GM12864 (cell line): ENCODE data around the gene CD22.

Experiments
- DNase-seq: peaks from one replicate; pipeline ENCODE4 v3.0.0-alpha.2; 2011; ENCODE audit warnings: low read depth
- H3K4me3 ChIP-seq: 2 replicates; pipeline ENCODE4 v1.5.1; 2011; ENCODE audit warnings: mild to moderate bottlenecking, low read depth, low read length, control low read depth
- TF ChIP-seq, protein P1 (sequence below): IDR thresholded peaks from 2 replicates; pipeline ENCODE4 v1.5.1; 2011; ENCODE audit warnings: low read depth, mild to moderate bottlenecking, moderate library complexity, low read length, control low read depth, inconsistent platforms; ENCODE audit errors: missing control alignments

The CD22 gene

DNA sequence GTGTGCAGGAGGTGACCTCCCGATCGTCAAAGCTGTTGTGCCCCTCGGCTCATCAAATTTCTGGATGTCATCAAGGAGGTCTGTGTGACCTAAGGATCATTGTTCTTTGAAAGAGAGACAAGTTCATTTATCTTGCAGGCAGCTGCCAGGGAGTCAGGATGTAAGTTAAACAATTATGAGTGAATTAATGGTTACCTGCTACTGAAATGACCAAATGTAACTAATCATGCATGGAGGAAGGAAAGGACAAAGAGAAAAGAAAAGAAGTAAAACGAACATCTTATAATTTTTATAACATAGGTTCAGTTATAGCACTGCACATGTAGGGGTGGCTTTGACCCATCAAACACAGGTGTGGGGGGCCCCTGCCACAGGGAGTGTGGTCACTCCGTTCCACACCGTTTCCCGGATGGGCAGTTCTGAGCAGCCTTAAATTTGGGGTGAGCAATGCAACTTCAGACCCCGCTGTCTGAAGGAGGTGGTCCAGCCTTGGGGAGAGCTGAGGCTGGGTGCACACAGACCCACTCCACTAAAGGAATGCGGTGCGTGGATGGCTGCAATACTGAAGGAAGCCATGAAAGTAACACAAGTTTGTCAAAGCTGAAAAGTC is 5.3 kb downstream of the CD22 start:
- DNase-seq: no peak
- TF ChIP-seq, protein P1, sequence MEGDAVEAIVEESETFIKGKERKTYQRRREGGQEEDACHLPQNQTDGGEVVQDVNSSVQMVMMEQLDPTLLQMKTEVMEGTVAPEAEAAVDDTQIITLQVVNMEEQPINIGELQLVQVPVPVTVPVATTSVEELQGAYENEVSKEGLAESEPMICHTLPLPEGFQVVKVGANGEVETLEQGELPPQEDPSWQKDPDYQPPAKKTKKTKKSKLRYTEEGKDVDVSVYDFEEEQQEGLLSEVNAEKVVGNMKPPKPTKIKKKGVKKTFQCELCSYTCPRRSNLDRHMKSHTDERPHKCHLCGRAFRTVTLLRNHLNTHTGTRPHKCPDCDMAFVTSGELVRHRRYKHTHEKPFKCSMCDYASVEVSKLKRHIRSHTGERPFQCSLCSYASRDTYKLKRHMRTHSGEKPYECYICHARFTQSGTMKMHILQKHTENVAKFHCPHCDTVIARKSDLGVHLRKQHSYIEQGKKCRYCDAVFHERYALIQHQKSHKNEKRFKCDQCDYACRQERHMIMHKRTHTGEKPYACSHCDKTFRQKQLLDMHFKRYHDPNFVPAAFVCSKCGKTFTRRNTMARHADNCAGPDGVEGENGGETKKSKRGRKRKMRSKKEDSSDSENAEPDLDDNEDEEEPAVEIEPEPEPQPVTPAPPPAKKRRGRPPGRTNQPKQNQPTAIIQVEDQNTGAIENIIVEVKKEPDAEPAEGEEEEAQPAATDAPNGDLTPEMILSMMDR: no peak
- peak overlapping the region; percentile 87 for H3K4me3 ChIP-seq

DNA sequence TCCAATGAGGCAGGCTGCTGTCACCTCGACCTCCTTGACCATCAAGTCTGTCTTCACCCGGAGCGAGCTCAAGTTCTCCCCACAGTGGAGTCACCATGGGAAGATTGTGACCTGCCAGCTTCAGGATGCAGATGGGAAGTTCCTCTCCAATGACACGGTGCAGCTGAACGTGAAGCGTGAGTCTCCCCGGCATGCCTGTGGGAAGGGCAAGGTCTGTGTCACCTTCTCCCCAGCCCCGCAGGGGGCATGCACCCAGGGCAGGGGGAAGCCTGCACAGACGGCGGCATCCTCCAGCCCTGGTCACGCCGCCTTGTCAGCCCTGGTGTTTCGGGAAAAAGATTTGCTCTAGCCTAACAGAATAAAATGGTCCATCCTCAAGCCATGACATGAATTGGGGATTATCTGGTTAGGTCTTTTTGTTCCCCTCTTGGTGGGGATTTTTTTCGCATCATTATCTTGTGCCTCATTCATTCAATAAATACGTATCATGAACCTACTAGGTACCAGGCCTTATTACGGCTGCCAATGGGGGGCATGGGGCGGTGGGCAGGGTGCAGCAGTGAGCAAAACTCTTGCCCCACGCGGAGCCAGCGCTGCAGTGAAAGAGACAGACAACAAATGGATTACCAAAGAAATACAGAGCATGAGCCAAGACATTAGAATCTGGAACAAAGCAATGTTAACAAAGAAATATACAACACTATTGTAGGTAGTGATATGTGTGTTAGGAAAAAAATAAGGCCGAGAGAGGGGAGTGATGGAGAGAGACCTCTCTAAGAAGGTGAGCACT is 7.4 kb downstream of the CD22 start:
- TF ChIP-seq, protein P1: no peak
- peak overlapping the region; percentile 11; the same call in 1 of the 2 replicates for H3K4me3 ChIP-seq
- no peak for DNase-seq

DNA sequence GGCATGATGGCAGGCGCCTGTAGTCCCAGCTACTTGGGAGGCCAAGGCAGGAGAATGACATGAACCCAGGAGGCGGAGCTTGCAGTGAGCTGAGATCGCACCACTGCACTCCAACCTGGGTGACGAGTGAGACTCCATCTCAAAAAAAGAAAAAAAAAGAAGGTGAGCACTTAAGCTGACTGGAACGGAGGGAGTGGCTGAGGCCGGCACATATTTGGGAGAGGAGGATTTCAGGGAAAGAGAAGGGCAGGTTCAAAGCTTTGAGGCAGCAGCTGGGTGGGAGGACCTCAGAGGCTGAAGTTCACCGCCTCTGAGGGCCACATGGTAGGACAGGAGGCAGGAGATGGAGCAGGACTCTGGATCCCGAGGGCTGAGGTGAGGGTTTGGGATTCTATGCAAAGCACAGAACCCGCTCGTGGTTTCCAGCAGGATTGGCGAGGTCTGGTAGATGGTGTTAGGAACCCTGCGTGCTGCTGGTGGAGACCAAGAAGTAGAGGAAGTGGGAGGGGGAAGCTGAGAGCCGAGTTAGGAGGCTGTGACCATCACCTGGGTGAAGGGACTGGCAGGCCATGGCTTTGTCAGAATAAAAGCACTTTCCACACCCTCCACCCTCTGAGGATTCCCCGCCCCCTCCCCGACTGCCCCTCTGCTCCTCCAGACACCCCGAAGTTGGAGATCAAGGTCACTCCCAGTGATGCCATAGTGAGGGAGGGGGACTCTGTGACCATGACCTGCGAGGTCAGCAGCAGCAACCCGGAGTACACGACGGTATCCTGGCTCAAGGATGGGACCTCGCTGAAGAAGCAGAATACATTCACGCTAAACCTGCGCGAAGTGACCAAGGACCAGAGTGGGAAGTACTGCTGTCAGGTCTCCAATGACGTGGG is 8.4 kb downstream of the CD22 start:
- DNase-seq: no peak
- H3K4me3 ChIP-seq: no peak overlapping the region
- TF ChIP-seq, protein P1: no peak

DNA sequence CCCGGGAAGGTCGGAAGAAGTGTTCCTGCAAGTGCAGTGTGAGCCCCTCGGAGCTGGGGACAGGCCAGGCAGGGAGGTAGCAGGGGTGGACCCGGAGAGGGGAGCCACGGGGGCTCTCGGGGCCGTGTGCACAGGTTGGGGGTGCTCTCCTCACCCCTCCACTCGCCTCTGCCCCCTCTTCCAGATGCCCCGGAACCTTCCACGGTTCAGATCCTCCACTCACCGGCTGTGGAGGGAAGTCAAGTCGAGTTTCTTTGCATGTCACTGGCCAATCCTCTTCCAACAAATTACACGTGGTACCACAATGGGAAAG is 9.0 kb downstream of the CD22 start:
- DNase-seq: no peak
- H3K4me3 ChIP-seq: no peak overlapping the region
- TF ChIP-seq, protein P1: no peak

DNA sequence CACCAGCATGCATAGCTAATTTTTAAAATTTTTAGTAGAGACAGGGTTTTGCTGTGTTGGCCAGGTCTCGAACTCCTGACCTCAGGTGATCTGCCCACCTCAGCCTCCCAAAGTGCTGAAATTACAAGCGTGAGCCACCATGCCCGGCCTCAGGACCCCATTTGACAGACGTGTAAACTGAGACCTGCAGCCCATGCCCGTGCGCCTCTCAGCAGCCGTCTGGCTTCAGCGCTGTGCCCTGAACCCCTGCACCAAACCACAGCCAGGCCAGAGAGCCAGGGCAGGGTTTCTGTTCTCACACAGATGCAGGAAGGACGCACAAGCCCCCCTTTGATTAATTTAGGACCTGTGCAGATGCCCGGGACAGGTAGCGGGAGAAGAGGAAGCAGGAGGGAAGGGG is 11.4 kb downstream of the CD22 start:
- DNase-seq: no peak

DNA sequence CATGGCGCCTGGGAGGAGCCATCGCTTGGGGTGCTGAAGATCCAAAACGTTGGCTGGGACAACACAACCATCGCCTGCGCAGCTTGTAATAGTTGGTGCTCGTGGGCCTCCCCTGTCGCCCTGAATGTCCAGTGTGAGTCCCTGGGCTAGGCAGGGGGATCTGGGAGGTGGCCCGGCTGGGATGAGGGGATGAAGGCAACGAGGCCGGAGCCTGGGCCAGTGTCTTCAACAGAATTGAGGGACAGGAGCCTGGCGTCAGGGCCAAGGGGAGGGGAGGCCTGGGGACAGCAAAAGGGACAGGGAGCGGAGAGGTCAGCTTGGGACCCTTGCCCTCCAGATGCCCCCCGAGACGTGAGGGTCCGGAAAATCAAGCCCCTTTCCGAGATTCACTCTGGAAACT is 12.0 kb downstream of the CD22 start:
- no peak overlapping the region for H3K4me3 ChIP-seq
- DNase-seq: no peak

More for the DNA sequence above, 11.4 kb downstream of the CD22 start:
- TF ChIP-seq, protein P1: no peak
- H3K4me3 ChIP-seq: no peak overlapping the region

More for the DNA sequence above, 12.0 kb downstream of the CD22 start:
- TF ChIP-seq, protein P1: no peak
